Gastroesophageal sphincter (tissue), 4 donors: ENCODE results near the gene PTPN1. TPM values are rescaled to one million over a fixed set of nuclear protein-coding genes. Genes with fewer than 3 reads are reported as not detected.

ENCODE experiments used
- ATAC-seq: fragments of 150-250 bp; one replicate; pipeline ENCODE4 v1.9.1; 2016; ENCODE audit warnings: mild to moderate bottlenecking, moderate library complexity
- H3K27ac ChIP-seq, 4 donors: fragments of 200-600 bp; sonication (generic) in 3 of 4; 1 replicate in 3 of 4; 2 replicates in 1 of 4; pipeline ENCODE4 v1.5.1; 2016 to 2019
- H3K27me3 ChIP-seq: fragments of 200-600 bp; sonication (generic); one replicate; pipeline ENCODE4 v1.5.1; 2019
- H3K36me3 ChIP-seq, 2 donors: fragments of 200-600 bp; sonication (generic); one replicate each; pipeline ENCODE4 v1.5.1; 2019; ENCODE audit warnings: control low read depth in 1 of 2
- H3K4me1 ChIP-seq, 3 donors: fragments of 200-600 bp; sonication (generic); 1 replicate in 2 of 3; 2 replicates in 1 of 3; pipeline ENCODE4 v1.5.1; 2016 to 2019; ENCODE audit warnings: control low read depth in 2 of 3
- H3K4me3 ChIP-seq, 2 donors: fragments of 200-600 bp; sonication (generic); one replicate each; pipeline ENCODE4 v1.5.1; 2019; ENCODE audit warnings: mild to moderate bottlenecking in 1 of 2, moderate library complexity in 1 of 2
- H3K9me3 ChIP-seq, 3 donors: fragments of 200-600 bp; sonication (generic); one replicate each; pipeline ENCODE4 v1.5.1; 2017 to 2019; ENCODE audit warnings: control low read depth in 2 of 3
- EP300 ChIP-seq: sonication (generic); formaldehyde crosslinking; IDR thresholded peaks from one replicate; pipeline ENCODE4 v1.6.1; 2017; ENCODE audit warnings: antibody characterized with exemption, mild to moderate bottlenecking
- POLR2A ChIP-seq, 2 donors: fragments of 450-650 bp; IDR thresholded peaks; one replicate each; pipeline ENCODE4 v1.6.1; 2017; ENCODE audit warnings: antibody characterized with exemption in 2 of 2, mild to moderate bottlenecking in 2 of 2, moderate library complexity in 1 of 2
- POLR2AphosphoS5 ChIP-seq: sonication (generic); formaldehyde crosslinking; IDR thresholded peaks from one replicate; pipeline ENCODE4 v1.6.1; 2017; ENCODE audit warnings: antibody characterized with exemption
- WGBS, 2 donors: methylation state at CpG; one replicate each; pipeline ENCODE4 v1.1.5; 2018; ENCODE audit warnings: low coverage in 1 of 2; 5-methylcytosine and 5-hydroxymethylcytosine counted together
- total RNA-seq, 4 donors: library from RNA; depleted of rRNA; stranded (reverse); fragments of >200 nt; gene quantifications; one replicate each; pipeline ENCODE4 v1.1.0, GENCODE V29; 2016
- TF ChIP-seq, protein P1 (sequence below), 4 experiments: fragments of 200-600 bp in 2 of 4; fragments of 450-650 bp in 2 of 4; sonication (generic) in 1 of 4; IDR thresholded peaks; one replicate each; pipeline ENCODE4 v1.5.1; 2017 to 2019; ENCODE audit warnings: antibody characterized with exemption in 4 of 4, mild to moderate bottlenecking in 2 of 4, moderate library complexity in 2 of 4

Gene PTPN1
- total RNA-seq, 4 donors from 2014 or later, result 27.6 to 43.6 (median 38.4) TPM

DNA sequence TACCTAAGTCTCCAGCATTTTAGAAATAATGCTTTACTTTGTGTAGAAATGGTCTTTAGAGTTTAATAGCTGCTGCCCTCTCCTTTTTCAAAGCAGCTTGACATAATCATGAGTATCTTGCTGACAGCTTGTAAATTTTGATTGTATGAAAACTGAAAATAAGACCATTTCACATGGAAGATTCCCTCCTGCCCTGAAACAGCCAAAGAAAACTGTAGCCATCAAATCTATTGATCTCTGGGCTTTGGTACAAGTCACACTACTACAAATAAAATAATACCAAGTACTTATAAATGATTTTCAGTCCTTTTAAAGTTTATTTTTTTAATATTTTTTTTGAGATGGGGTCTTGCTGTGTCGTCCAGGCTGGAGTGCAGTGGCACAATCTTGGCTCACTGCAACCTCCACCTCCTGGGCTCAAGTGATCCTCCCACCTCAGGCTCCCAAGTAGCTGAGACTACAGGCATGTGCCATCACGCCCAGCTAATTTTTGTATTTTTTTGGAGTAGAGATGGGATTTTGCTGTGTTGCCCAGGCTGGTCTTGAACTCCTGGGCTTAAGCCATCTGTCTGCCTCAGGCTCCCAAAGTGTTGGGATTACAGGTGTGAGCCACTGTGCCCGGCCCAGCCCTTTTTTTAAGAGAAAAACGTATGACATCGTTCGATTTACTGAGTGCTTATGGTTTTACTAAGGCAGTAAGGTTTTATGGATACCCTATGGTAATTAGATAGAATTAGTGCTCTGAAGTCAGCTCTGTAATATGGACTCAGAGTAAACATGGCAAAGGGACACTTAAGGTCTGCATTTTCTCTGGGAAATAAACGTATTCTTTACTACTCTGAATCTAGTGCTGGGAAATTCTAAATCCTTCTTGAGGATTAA lies 7.0 kb downstream of the PTPN1 start:
- Histone ChIP-seq H3K9me3 (no peaks in the 10 kb centered on the region), H3K27ac (peak overlapping the region in 1 of 4 donors; percentile 17), H3K4me1 (peaks cover 14 to 100% (median 24%) of the 10 kb centered on the region in 3 donors), H3K4me3 (no peak overlapping the region), H3K27me3 (no peaks in the 10 kb centered on the region), H3K36me3 (no peaks in the 10 kb centered on the region)
- no peak for ATAC-seq
- WGBS, 2 donors, result 75 to 77% methylated on average over 2 to 7 of the region's 7 CpGs
- TF ChIP-seq EP300 (no peak), POLR2AphosphoS5 (no peak), POLR2A (IDR thresholded peaks at IDR 0.05) (no peak)
- TF ChIP-seq, protein P1, sequence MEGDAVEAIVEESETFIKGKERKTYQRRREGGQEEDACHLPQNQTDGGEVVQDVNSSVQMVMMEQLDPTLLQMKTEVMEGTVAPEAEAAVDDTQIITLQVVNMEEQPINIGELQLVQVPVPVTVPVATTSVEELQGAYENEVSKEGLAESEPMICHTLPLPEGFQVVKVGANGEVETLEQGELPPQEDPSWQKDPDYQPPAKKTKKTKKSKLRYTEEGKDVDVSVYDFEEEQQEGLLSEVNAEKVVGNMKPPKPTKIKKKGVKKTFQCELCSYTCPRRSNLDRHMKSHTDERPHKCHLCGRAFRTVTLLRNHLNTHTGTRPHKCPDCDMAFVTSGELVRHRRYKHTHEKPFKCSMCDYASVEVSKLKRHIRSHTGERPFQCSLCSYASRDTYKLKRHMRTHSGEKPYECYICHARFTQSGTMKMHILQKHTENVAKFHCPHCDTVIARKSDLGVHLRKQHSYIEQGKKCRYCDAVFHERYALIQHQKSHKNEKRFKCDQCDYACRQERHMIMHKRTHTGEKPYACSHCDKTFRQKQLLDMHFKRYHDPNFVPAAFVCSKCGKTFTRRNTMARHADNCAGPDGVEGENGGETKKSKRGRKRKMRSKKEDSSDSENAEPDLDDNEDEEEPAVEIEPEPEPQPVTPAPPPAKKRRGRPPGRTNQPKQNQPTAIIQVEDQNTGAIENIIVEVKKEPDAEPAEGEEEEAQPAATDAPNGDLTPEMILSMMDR (IDR thresholded peaks at IDR 0.05), result no peak

DNA sequence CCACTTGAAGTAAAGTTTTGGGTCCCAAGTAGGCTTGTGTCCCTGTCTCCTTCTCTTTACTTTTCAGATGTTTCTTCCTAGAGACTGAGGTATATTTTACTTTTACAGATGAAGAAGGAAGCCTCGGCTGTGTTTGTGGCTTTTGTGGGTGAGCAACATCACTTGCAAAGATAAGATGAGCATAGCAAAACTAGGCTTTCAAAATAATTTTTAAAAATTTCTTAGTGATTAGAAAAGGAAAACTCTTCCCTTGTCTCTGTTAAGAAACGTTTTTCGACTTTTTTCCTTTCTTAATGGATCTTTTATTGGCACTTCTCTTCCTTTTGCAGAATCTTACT lies 7.6 kb downstream of the PTPN1 start:
- WGBS, 2 donors, result 53 to 56% methylated on average over 3 of the region's 3 CpGs
- Histone ChIP-seq H3K4me1 (peaks cover 12 to 100% (median 24%) of the 10 kb centered on the region in 3 donors), H3K27me3 (no peaks in the 10 kb centered on the region), H3K27ac (peak overlapping the region in 1 of 4 donors; percentile 17), H3K4me3 (no peak overlapping the region), H3K36me3 (no peaks in the 10 kb centered on the region), H3K9me3 (no peaks in the 10 kb centered on the region)
- no peak for ATAC-seq
- TF ChIP-seq, protein P1 (IDR thresholded peaks at IDR 0.05), result no peak
- TF ChIP-seq EP300 (no peak), POLR2AphosphoS5 (no peak), POLR2A (IDR thresholded peaks at IDR 0.05) (no peak)

- H3K36me3 ChIP-seq, result no peaks in the 10 kb centered on the region
- 63 to 70% methylated on average over 4 of the region's 4 CpGs for WGBS, 2 donors
- H3K4me3 ChIP-seq, result no peak overlapping the region
- peaks cover 12 to 100% (median 20%) of the 10 kb centered on the region in 3 donors for H3K4me1 ChIP-seq
- no peaks in the 10 kb centered on the region for H3K9me3 ChIP-seq
- peak overlapping the region in 2 of 4 donors; percentile 2 to 23 for H3K27ac ChIP-seq
- H3K27me3 ChIP-seq, result no peaks in the 10 kb centered on the region
- ATAC-seq, result no peak
- TF ChIP-seq, protein P1 (IDR thresholded peaks at IDR 0.05), result no peak
- TF ChIP-seq EP300, result no peak
- TF ChIP-seq POLR2A (IDR thresholded peaks at IDR 0.05), result no peak
- TF ChIP-seq POLR2AphosphoS5, result peak; percentile 73
Measured at GRCh38 chr20:50518270-50518721, 8.1 kb downstream of the PTPN1 start.

- peak overlapping the region in 1 of 4 donors; percentile 0 for H3K27ac ChIP-seq
- H3K4me1 ChIP-seq, result peaks cover 12 to 97% (median 16%) of the 10 kb centered on the region in 3 donors
- no peaks in the 10 kb centered on the region for H3K9me3 ChIP-seq
- no peaks in the 10 kb centered on the region for H3K27me3 ChIP-seq
- 56 to 72% methylated on average over 5 of the region's 5 CpGs for WGBS, 2 donors
- TF ChIP-seq POLR2A (IDR thresholded peaks at IDR 0.05) (no peak), POLR2AphosphoS5 (no peak), EP300 (no peak)
- TF ChIP-seq, protein P1 (IDR thresholded peaks at IDR 0.05), result no peak
- H3K4me3 ChIP-seq, result no peak overlapping the region
- H3K36me3 ChIP-seq, result no peaks in the 10 kb centered on the region
- ATAC-seq, result no peak
Measured at GRCh38 chr20:50519036-50519762, 9.0 kb downstream of the PTPN1 start.
